ENCODE results near the gene SEMG1. TPM values are rescaled to one million over a fixed set of nuclear protein-coding genes. Genes with fewer than 3 reads are reported as not detected.

Gene SEMG1
- total RNA-seq, 1 donor from 2014 or later = not detected

GRCh38 chr20:45248609-45249008, 41.8 kb downstream of the SEMG1 start:
- no peak overlapping the region for H3K27ac Mint-ChIP-seq (ENCODE audit: unreplicated experiment)
- H3K36me3 Mint-ChIP-seq (ENCODE audit: low read depth, unreplicated experiment) = no peaks in the 10 kb centered on the region
- H3K27me3 Mint-ChIP-seq (ENCODE audit: unreplicated experiment) = no peaks in the 10 kb centered on the region
- no peak for DNase-seq (ENCODE audit: low spot score)
- H3K4me1 Mint-ChIP-seq (ENCODE audit: unreplicated experiment) = peaks cover 8% of the 10 kb centered on the region
- TF ChIP-seq CTCF (IDR thresholded peaks at IDR 0.05; ENCODE audit: unreplicated experiment) = no peak
- no peaks in the 10 kb centered on the region for H3K9me3 Mint-ChIP-seq (ENCODE audit: unreplicated experiment)
- H3K4me3 Mint-ChIP-seq (ENCODE audit: unreplicated experiment) = no peak overlapping the region

GRCh38 chr20:45251884-45252560, 45.2 kb downstream of the SEMG1 start:
- no peak overlapping the region for H3K27ac Mint-ChIP-seq (ENCODE audit: unreplicated experiment)
- peaks cover 23% of the 10 kb centered on the region for H3K4me1 Mint-ChIP-seq (ENCODE audit: unreplicated experiment)
- TF ChIP-seq CTCF (IDR thresholded peaks at IDR 0.05; ENCODE audit: unreplicated experiment) = no peak
- no peaks in the 10 kb centered on the region for H3K36me3 Mint-ChIP-seq (ENCODE audit: low read depth, unreplicated experiment)
- H3K4me3 Mint-ChIP-seq (ENCODE audit: unreplicated experiment) = no peak overlapping the region
- H3K9me3 Mint-ChIP-seq (ENCODE audit: unreplicated experiment) = no peaks in the 10 kb centered on the region
- no peak for DNase-seq (ENCODE audit: low spot score)
- peaks cover 2% of the 10 kb centered on the region for H3K27me3 Mint-ChIP-seq (ENCODE audit: unreplicated experiment)

GRCh38 chr20:45253261-45253660, 46.4 kb downstream of the SEMG1 start:
- DNase-seq (ENCODE audit: low spot score) = no peak
- H3K36me3 Mint-ChIP-seq (ENCODE audit: low read depth, unreplicated experiment) = no peaks in the 10 kb centered on the region
- peaks cover 23% of the 10 kb centered on the region for H3K4me1 Mint-ChIP-seq (ENCODE audit: unreplicated experiment)
- H3K27ac Mint-ChIP-seq (ENCODE audit: unreplicated experiment) = no peak overlapping the region
- no peaks in the 10 kb centered on the region for H3K9me3 Mint-ChIP-seq (ENCODE audit: unreplicated experiment)
- peaks cover 2% of the 10 kb centered on the region for H3K27me3 Mint-ChIP-seq (ENCODE audit: unreplicated experiment)
- no peak overlapping the region for H3K4me3 Mint-ChIP-seq (ENCODE audit: unreplicated experiment)
- TF ChIP-seq CTCF (IDR thresholded peaks at IDR 0.05; ENCODE audit: unreplicated experiment) = no peak

- H3K4me1 Mint-ChIP-seq (ENCODE audit: unreplicated experiment) = peaks cover 27% of the 10 kb centered on the region
- no peak within 1 kb of the TSS for H3K27ac Mint-ChIP-seq (ENCODE audit: unreplicated experiment)
- H3K36me3 Mint-ChIP-seq (ENCODE audit: low read depth, unreplicated experiment) = no peaks in the 10 kb centered on the region
- no peak within 1 kb of the TSS for H3K4me3 Mint-ChIP-seq (ENCODE audit: unreplicated experiment)
- H3K9me3 Mint-ChIP-seq (ENCODE audit: unreplicated experiment) = no peaks in the 10 kb centered on the region
- TF ChIP-seq CTCF (IDR thresholded peaks at IDR 0.05; ENCODE audit: unreplicated experiment) = no peak
- DNase-seq (ENCODE audit: low spot score) = no peak
- peaks cover 2% of the 10 kb centered on the region for H3K27me3 Mint-ChIP-seq (ENCODE audit: unreplicated experiment)
Measured at GRCh38 chr20:45254383-45255262, 47.8 kb downstream of the SEMG1 start, which contains the start of gene SLPI. TSS of gene SLPI (minus strand) at chr20:45254564. CDS start at chr20:45254543, 21 bp downstream.

- no peak for TF ChIP-seq CTCF (IDR thresholded peaks at IDR 0.05; ENCODE audit: unreplicated experiment)
- Mint-ChIP-seq H3K27me3 (ENCODE audit: unreplicated experiment) (peaks cover 2% of the 10 kb centered on the region), H3K27ac (ENCODE audit: unreplicated experiment) (no peak overlapping the region), H3K9me3 (ENCODE audit: unreplicated experiment) (no peaks in the 10 kb centered on the region), H3K4me3 (ENCODE audit: unreplicated experiment) (no peak overlapping the region), H3K36me3 (ENCODE audit: low read depth, unreplicated experiment) (no peaks in the 10 kb centered on the region), H3K4me1 (ENCODE audit: unreplicated experiment) (peaks cover 33% of the 10 kb centered on the region)
- DNase-seq (ENCODE audit: low spot score) = no peak
Measured at GRCh38 chr20:45257161-45257560, 50.3 kb downstream of the SEMG1 start.

Data from endothelial cell (in vitro differentiated cells).